Lung (tissue), 12 donors: ENCODE data around the gene GLRX2. TPM values are rescaled to one million over a fixed set of nuclear protein-coding genes. Genes with fewer than 3 reads are reported as not detected.

ENCODE experiments used
- ATAC-seq: fragments of 200-7000 bp; cut with Tn5 transposase; one replicate; pipeline ENCODE4 v1.9.1; 2020; ENCODE audit warnings: moderate number of reproducible peaks; ENCODE audit not compliant: insufficient read depth, low FRiP score
- DNase-seq, 3 donors: peaks; one replicate each; pipeline ENCODE4 v3.0.0-alpha.2; 2013 to 2017
- H3K27ac ChIP-seq, 2 donors: one replicate each; pipeline ENCODE4 v1.5.1; 2013; ENCODE audit warnings: mild to moderate bottlenecking in 2 of 2, moderate library complexity in 2 of 2, control low read depth in 1 of 2, inconsistent platforms in 1 of 2, low read depth in 1 of 2, low read length in 1 of 2
- H3K27me3 ChIP-seq, 3 donors: one replicate each; pipeline ENCODE4 v1.5.1; 2013; ENCODE audit warnings: low read length in 2 of 3; ENCODE audit not compliant: control insufficient read depth in 3 of 3, insufficient read depth in 3 of 3
- H3K36me3 ChIP-seq, 4 donors: one replicate each; pipeline ENCODE4 v1.5.1; 2013; ENCODE audit warnings: low read length in 4 of 4, mild to moderate bottlenecking in 1 of 4, moderate library complexity in 1 of 4; ENCODE audit not compliant: control insufficient read depth in 4 of 4, insufficient read depth in 4 of 4
- H3K4me1 ChIP-seq, 5 donors: one replicate each; pipeline ENCODE4 v1.5.1; 2013; ENCODE audit warnings: low read length in 5 of 5, mild to moderate bottlenecking in 2 of 5, moderate library complexity in 1 of 5; ENCODE audit not compliant: control insufficient read depth in 5 of 5, insufficient read depth in 5 of 5
- H3K4me3 ChIP-seq: one replicate; pipeline ENCODE4 v1.5.1; 2013; ENCODE audit warnings: mild to moderate bottlenecking, control low read depth, moderate library complexity
- H3K9ac ChIP-seq, 2 donors: one replicate each; pipeline ENCODE4 v1.5.1; 2013; ENCODE audit warnings: low read length in 2 of 2, control low read depth in 1 of 2; ENCODE audit not compliant: insufficient read depth in 1 of 2
- H3K9me3 ChIP-seq, 4 donors: one replicate each; pipeline ENCODE4 v1.5.1; 2013; ENCODE audit warnings: low read length in 3 of 4, mild to moderate bottlenecking in 1 of 4, moderate library complexity in 1 of 4; ENCODE audit not compliant: control insufficient read depth in 4 of 4, insufficient read depth in 3 of 4
- WGBS, 2 donors: extraction: QIAGEN DNeasy Blood & Tissue Kit; methylation state at CpG; one replicate each; pipeline ENCODE4 v1.1.7; 2013; 5-methylcytosine and 5-hydroxymethylcytosine counted together
- polyA plus RNA-seq, 2 donors: library from polyadenylated mRNA; stranded (reverse); fragments of 200-250 nt; gene quantifications; one replicate each; pipeline ENCODE4 v1.2.1, GENCODE V29; 2013
- total RNA-seq, 2 donors: library from RNA; depleted of rRNA in 1 of 2; stranded (reverse); fragments of >200 nt in 1 of 2; gene quantifications; one replicate each; pipeline ENCODE4 v1.2.1, GENCODE V29; 2014 to 2021
- TF ChIP-seq, protein P1 (sequence below): IDR thresholded peaks from 2 replicates; pipeline ENCODE4 v1.5.1; 2012; ENCODE audit warnings: mild to moderate bottlenecking; ENCODE audit errors: control extremely low read depth, extremely low read depth
- donor health status: control.
- donor health status: control.
- donor health status: Bipolar disorder and iron deficiency.
- donor health status: healthy.
- donor health status: DM: yes; HTN: yes; CAD: no.

The GLRX2 gene
- total and polyA plus RNA-seq, 4 donors: 6.3 to 19.6 (median 15.1) TPM

DNA sequence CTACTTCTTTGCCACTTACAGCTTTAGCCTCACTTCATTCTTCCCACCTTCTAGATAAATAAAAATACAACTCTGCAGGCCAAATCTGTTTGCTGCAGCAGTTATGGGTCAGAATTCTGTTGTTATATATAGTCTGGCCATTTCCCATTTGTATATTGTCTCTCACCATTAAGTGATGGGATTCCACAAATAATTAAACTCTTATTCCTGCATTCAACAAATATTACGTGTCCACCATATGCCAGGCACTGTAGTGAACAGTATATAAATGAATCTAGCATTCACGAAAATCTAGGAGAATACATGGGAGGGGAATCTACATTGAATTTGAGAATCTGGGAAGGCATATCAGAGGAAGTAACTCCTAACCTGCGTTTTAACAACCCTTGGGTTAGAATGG is 5.7 kb upstream of the GLRX2 start:
- ATAC-seq: no peak
- 88 to 89% methylated on average over 3 of the region's 3 CpGs for WGBS, 2 donors

DNA sequence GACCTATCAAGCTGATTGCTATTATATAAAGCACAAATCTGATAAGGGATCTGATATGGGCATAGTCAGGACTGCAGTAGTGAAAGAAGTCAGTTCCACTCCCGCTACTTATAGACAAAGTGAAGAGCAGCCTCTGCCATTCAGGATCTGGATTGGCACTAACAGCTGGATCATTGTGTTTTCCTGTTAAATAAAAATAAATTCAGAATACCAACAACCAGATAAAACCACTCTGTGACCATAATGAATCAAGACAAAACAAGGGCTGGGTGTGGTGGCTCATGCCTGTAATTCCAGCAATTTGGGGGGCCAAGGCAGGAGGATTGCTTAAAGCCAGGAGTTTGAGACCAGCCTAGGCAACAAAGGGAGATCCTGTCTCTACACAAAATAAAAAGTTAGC is 5.0 kb upstream of the GLRX2 start:
- Histone ChIP-seq H3K36me3 (no peaks in the 10 kb centered on the region), H3K4me3 (no peak overlapping the region), H3K27me3 (no peaks in the 10 kb centered on the region), H3K27ac (no peak overlapping the region), H3K9me3 (no peaks in the 10 kb centered on the region), H3K4me1 (peaks cover 0 to 20% (median 3%) of the 10 kb centered on the region in 5 donors), H3K9ac (no peak overlapping the region)
- TF ChIP-seq, protein P1, sequence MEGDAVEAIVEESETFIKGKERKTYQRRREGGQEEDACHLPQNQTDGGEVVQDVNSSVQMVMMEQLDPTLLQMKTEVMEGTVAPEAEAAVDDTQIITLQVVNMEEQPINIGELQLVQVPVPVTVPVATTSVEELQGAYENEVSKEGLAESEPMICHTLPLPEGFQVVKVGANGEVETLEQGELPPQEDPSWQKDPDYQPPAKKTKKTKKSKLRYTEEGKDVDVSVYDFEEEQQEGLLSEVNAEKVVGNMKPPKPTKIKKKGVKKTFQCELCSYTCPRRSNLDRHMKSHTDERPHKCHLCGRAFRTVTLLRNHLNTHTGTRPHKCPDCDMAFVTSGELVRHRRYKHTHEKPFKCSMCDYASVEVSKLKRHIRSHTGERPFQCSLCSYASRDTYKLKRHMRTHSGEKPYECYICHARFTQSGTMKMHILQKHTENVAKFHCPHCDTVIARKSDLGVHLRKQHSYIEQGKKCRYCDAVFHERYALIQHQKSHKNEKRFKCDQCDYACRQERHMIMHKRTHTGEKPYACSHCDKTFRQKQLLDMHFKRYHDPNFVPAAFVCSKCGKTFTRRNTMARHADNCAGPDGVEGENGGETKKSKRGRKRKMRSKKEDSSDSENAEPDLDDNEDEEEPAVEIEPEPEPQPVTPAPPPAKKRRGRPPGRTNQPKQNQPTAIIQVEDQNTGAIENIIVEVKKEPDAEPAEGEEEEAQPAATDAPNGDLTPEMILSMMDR: no peak
- ATAC-seq (no peak), DNase-seq (no peak)
- WGBS, 2 donors: 89 to 98% methylated on average over 1 of the region's 1 CpG

More for the DNA sequence above, 5.7 kb upstream of the GLRX2 start:
- H3K9me3 ChIP-seq: no peaks in the 10 kb centered on the region
- DNase-seq: no peak
- no peak overlapping the region for H3K9ac ChIP-seq
- H3K27me3 ChIP-seq: no peaks in the 10 kb centered on the region
- H3K4me3 ChIP-seq: no peak overlapping the region
- TF ChIP-seq, protein P1: no peak
- H3K36me3 ChIP-seq: no peaks in the 10 kb centered on the region
- H3K4me1 ChIP-seq: peaks cover 0 to 16% (median 3%) of the 10 kb centered on the region in 5 donors
- no peak overlapping the region for H3K27ac ChIP-seq

- 100% methylated on average over 1 of the region's 1 CpG for WGBS, 2 donors
- no peak overlapping the region for H3K9ac ChIP-seq
- H3K36me3 ChIP-seq: no peaks in the 10 kb centered on the region
- ATAC-seq: no peak
- no peak overlapping the region for H3K4me3 ChIP-seq
- TF ChIP-seq, protein P1: no peak
- H3K27ac ChIP-seq: no peak overlapping the region
- peaks cover 0 to 17% (median 3%) of the 10 kb centered on the region in 5 donors for H3K4me1 ChIP-seq
- H3K9me3 ChIP-seq: no peaks in the 10 kb centered on the region
- DNase-seq: no peak
- no peaks in the 10 kb centered on the region for H3K27me3 ChIP-seq
These were observed 4.4 kb upstream of the GLRX2 start for GRCh38 chr1:193109619-193110018.

DNA sequence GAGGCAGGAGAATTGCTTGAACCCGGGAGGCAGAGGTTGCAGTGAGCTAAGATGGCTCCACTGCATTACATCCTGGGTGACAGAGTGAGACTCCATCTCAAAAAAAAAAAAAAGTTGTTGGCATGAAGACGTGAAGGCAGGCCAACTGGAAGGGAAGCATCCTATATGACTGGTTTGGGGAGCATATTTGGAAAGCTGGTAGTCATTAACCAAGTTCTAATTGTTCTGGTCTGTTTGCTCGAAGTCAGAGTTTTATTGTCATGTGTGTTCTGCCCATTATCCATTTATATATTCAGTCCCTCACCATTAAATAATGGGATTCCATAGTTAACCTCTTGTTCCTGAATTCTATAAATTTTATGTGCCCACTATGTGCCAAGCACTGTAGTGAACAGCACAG is 3.3 kb upstream of the GLRX2 start:
- H3K27ac ChIP-seq: no peak overlapping the region
- no peak overlapping the region for H3K9ac ChIP-seq
- ATAC-seq (no peak), DNase-seq (no peak)
- no peaks in the 10 kb centered on the region for H3K9me3 ChIP-seq
- peaks cover 0 to 26% (median 4%) of the 10 kb centered on the region in 5 donors for H3K4me1 ChIP-seq
- no peak overlapping the region for H3K4me3 ChIP-seq
- 90 to 91% methylated on average over 3 of the region's 3 CpGs for WGBS, 2 donors
- TF ChIP-seq, protein P1: no peak
- no peaks in the 10 kb centered on the region for H3K36me3 ChIP-seq
- no peaks in the 10 kb centered on the region for H3K27me3 ChIP-seq
